ENCODE results near the gene TMIGD1. TPM values are rescaled to one million over a fixed set of nuclear protein-coding genes. Genes with fewer than 3 reads are reported as not detected.

Gene TMIGD1
- total RNA-seq, 1 experiment from 2014 or later: not detected

DNA sequence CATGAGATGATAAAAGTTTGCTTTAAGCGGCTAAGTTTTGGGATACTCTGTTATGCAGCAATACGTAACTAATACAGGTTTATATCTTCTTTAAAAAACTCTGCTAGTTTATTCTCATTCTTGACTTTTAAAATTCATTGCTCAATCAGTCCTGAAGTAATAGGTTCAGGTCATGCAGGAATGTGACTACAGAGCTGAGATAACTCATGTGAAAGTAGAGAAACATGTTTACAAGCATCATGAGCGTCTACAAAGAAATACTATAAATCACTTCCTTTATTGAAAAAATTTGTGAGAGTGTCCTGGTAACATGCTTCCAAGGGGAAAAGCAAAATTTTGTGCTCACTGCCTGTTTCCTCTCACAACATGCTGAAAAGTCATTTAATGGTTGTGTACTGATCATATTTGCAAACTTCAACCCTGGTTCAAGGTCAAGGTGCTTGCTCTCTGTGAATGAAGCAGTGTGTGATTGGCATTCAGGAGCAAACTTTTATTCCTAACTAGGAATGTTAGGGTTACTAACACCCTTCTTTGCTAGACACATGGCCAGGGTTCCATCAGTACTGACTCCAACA is 12.5 kb upstream of the TMIGD1 start:
- Histone ChIP-seq H4K20me1 (ENCODE audit: control insufficient read depth, insufficient read depth, insufficient read length) (no peaks in the 10 kb centered on the region), H3K14ac (ENCODE audit: insufficient read depth, low read length) (no peak overlapping the region), H2AFZ (ENCODE audit: low read length) (no peak overlapping the region), H3K79me2 (ENCODE audit: insufficient read depth, low read length) (no peaks in the 10 kb centered on the region), H3T11ph (ENCODE audit: low read length) (no peak overlapping the region), H3K23me2 (ENCODE audit: insufficient read length, low read depth, low read length, poor library complexity, severe bottlenecking) (no peaks in the 10 kb centered on the region), H3K79me1 (ENCODE audit: insufficient read depth, low read depth, low read length, poor library complexity, severe bottlenecking) (no peaks in the 10 kb centered on the region), H2BK12ac (ENCODE audit: insufficient read length, low read depth, low read length) (no peak overlapping the region), H4K91ac (ENCODE audit: insufficient read length, low read depth, low read length) (no peak overlapping the region), H3K9me3 (ENCODE audit: control insufficient read depth, low read depth, low read length) (no peaks in the 10 kb centered on the region), H3K4me1 (ENCODE audit: insufficient read depth, low read length) (no peaks in the 10 kb centered on the region), H3K9ac (ENCODE audit: extremely low read depth, insufficient read length, low read length) (no peak overlapping the region), H2BK20ac (ENCODE audit: low read depth, low read length, poor library complexity, severe bottlenecking) (no peak overlapping the region), H2AK5ac (ENCODE audit: insufficient read length, low read length) (no peak overlapping the region), H2BK5ac (ENCODE audit: insufficient read length, low read length) (no peak overlapping the region), H3K18ac (ENCODE audit: insufficient read length, low read depth, low read length) (no peak overlapping the region), H2BK120ac (ENCODE audit: low read depth, low read length, poor library complexity, severe bottlenecking) (no peak overlapping the region), H3K4ac (ENCODE audit: low read depth, low read length) (no peak overlapping the region), H4K5ac (ENCODE audit: insufficient read length, low read depth, low read length) (no peak overlapping the region), H3K23ac (ENCODE audit: insufficient read length, low read depth, low read length) (no peak overlapping the region), H3K27me3 (ENCODE audit: insufficient read depth, low read length) (no peaks in the 10 kb centered on the region; the same call in 1 of the 2 replicates), H2BK15ac (ENCODE audit: low read depth, low read length) (no peak overlapping the region), H3K27ac (ENCODE audit: insufficient read length, low read depth, low read length) (no peak overlapping the region), H3K56ac (ENCODE audit: insufficient read length, low read depth, low read length) (no peak overlapping the region), H3K4me2 (ENCODE audit: insufficient read depth, insufficient read length, low read length) (no peak overlapping the region), H4K8ac (replicated peaks; ENCODE audit: insufficient read length, low read depth, low read length) (no peak overlapping the region)
- no peak for DNase-seq
- no CpG with 5 or more reads among the region's 3 CpGs for WGBS (ENCODE audit: extremely low coverage, insufficient read length, low lambda C conversion rate)
- H3K27ac Mint-ChIP-seq: no peak overlapping the region
- H3K36me3 Mint-ChIP-seq (ENCODE audit: insufficient read depth in 1 of 3, low read depth in 3 of 3): no peaks in the 10 kb centered on the region
- H3K9me3 Mint-ChIP-seq: no peaks in the 10 kb centered on the region
- H3K27me3 Mint-ChIP-seq (ENCODE audit: low read depth): no peaks in the 10 kb centered on the region; the same call in none of the 2 replicates
- H3K4me1 Mint-ChIP-seq: peaks cover 0 to 3% of the 10 kb centered on the region in 2 experiments; a peak in 2 of 4 replicates
- TF ChIP-seq, protein P1, sequence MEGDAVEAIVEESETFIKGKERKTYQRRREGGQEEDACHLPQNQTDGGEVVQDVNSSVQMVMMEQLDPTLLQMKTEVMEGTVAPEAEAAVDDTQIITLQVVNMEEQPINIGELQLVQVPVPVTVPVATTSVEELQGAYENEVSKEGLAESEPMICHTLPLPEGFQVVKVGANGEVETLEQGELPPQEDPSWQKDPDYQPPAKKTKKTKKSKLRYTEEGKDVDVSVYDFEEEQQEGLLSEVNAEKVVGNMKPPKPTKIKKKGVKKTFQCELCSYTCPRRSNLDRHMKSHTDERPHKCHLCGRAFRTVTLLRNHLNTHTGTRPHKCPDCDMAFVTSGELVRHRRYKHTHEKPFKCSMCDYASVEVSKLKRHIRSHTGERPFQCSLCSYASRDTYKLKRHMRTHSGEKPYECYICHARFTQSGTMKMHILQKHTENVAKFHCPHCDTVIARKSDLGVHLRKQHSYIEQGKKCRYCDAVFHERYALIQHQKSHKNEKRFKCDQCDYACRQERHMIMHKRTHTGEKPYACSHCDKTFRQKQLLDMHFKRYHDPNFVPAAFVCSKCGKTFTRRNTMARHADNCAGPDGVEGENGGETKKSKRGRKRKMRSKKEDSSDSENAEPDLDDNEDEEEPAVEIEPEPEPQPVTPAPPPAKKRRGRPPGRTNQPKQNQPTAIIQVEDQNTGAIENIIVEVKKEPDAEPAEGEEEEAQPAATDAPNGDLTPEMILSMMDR (conservative IDR thresholded peaks at IDR 0.05): no peak
- no peak overlapping the region for H3K4me3 Mint-ChIP-seq
